Fibroblast of lung (primary cell): ENCODE results near the gene ANKRD28.

Source experiments
- EZH2 ChIP-seq: IDR thresholded peaks from 2 replicates; pipeline ENCODE4 v1.5.1; 2012; ENCODE audit warnings: low read length, control low read depth, mild to moderate bottlenecking; ENCODE audit errors: missing control alignments
- TF ChIP-seq, protein P1 (sequence below), 2 donors: IDR thresholded peaks in 1 of 2; conservative IDR thresholded peaks in 1 of 2; 1 replicate in 1 of 2; 2 replicates in 1 of 2; pipeline ENCODE4 v1.5.1; 2011 to 2012; ENCODE audit warnings: low read length in 2 of 2, control low read depth in 1 of 2, inconsistent platforms in 1 of 2, low read depth in 1 of 2, mild to moderate bottlenecking in 1 of 2

- TF ChIP-seq, protein P1, sequence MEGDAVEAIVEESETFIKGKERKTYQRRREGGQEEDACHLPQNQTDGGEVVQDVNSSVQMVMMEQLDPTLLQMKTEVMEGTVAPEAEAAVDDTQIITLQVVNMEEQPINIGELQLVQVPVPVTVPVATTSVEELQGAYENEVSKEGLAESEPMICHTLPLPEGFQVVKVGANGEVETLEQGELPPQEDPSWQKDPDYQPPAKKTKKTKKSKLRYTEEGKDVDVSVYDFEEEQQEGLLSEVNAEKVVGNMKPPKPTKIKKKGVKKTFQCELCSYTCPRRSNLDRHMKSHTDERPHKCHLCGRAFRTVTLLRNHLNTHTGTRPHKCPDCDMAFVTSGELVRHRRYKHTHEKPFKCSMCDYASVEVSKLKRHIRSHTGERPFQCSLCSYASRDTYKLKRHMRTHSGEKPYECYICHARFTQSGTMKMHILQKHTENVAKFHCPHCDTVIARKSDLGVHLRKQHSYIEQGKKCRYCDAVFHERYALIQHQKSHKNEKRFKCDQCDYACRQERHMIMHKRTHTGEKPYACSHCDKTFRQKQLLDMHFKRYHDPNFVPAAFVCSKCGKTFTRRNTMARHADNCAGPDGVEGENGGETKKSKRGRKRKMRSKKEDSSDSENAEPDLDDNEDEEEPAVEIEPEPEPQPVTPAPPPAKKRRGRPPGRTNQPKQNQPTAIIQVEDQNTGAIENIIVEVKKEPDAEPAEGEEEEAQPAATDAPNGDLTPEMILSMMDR (conservative IDR thresholded peaks at IDR 0.05 in 1 of 2, IDR thresholded peaks at IDR 0.05 in 1 of 2; ENCODE audit: low read depth in 1 of 2, low read length in 2 of 2) = no peak
- no peak for TF ChIP-seq EZH2
Observed at GRCh38 chr3:15630646-15631350, 167.0 kb downstream of the ANKRD28 start.
